ENCODE data around the gene CLMN.
"Not testable (repeated sequence)": the region's sequence is repeated elsewhere in the genome, so short reads cannot be mapped to it uniquely, and the experiment has no call there.

CLMN gene

GRCh38 chr14:95185033-95185766 lies 134.5 kb downstream of the CLMN start:
- Histone ChIP-seq H3K4me3 (ENCODE audit: low read depth, low read length) (no peak overlapping the region), H3K4me1 (ENCODE audit: control insufficient read depth, insufficient read depth, low read length) (no peaks in the 10 kb centered on the region), H3K36me3 (ENCODE audit: control insufficient read depth, insufficient read depth, low read length) (no peaks in the 10 kb centered on the region), H3K9me3 (ENCODE audit: control insufficient read depth, insufficient read depth, low read length) (no peaks in the 10 kb centered on the region), H3K27me3 (ENCODE audit: control insufficient read depth, insufficient read depth, low read length) (no peaks in the 10 kb centered on the region), H3K9ac (ENCODE audit: low read depth, low read length) (no peak overlapping the region)

GRCh38 chr14:95184413-95184790 lies 135.3 kb downstream of the CLMN start:
- no peaks in the 10 kb centered on the region for H3K4me1 ChIP-seq (ENCODE audit: control insufficient read depth, insufficient read depth, low read length)
- no peaks in the 10 kb centered on the region for H3K27me3 ChIP-seq (ENCODE audit: control insufficient read depth, insufficient read depth, low read length)
- no peak overlapping the region for H3K4me3 ChIP-seq (ENCODE audit: low read depth, low read length)
- H3K9me3 ChIP-seq (ENCODE audit: control insufficient read depth, insufficient read depth, low read length) = no peaks in the 10 kb centered on the region
- no peak overlapping the region for H3K9ac ChIP-seq (ENCODE audit: low read depth, low read length)
- H3K36me3 ChIP-seq (ENCODE audit: control insufficient read depth, insufficient read depth, low read length) = no peaks in the 10 kb centered on the region

GRCh38 chr14:95183532-95184412 lies 135.9 kb downstream of the CLMN start:
- Histone ChIP-seq H3K4me1 (ENCODE audit: control insufficient read depth, insufficient read depth, low read length) (no peaks in the 10 kb centered on the region), H3K9me3 (ENCODE audit: control insufficient read depth, insufficient read depth, low read length) (no peaks in the 10 kb centered on the region), H3K9ac (ENCODE audit: low read depth, low read length) (no peak overlapping the region), H3K4me3 (ENCODE audit: low read depth, low read length) (no peak overlapping the region), H3K27me3 (ENCODE audit: control insufficient read depth, insufficient read depth, low read length) (no peaks in the 10 kb centered on the region), H3K36me3 (ENCODE audit: control insufficient read depth, insufficient read depth, low read length) (no peaks in the 10 kb centered on the region)

- Histone ChIP-seq H3K4me1 (ENCODE audit: control insufficient read depth, insufficient read depth, low read length) (no peaks in the 10 kb centered on the region), H3K9me3 (ENCODE audit: control insufficient read depth, insufficient read depth, low read length) (no peaks in the 10 kb centered on the region), H3K9ac (ENCODE audit: low read depth, low read length) (no peak overlapping the region), H3K4me3 (ENCODE audit: low read depth, low read length) (no peak overlapping the region), H3K36me3 (ENCODE audit: control insufficient read depth, insufficient read depth, low read length) (no peaks in the 10 kb centered on the region), H3K27me3 (ENCODE audit: control insufficient read depth, insufficient read depth, low read length) (no peaks in the 10 kb centered on the region)
Measured at GRCh38 chr14:95183082-95183481, 136.6 kb downstream of the CLMN start.

GRCh38 chr14:95182379-95182778 lies 137.3 kb downstream of the CLMN start:
- Histone ChIP-seq H3K27me3 (ENCODE audit: control insufficient read depth, insufficient read depth, low read length) (no peaks in the 10 kb centered on the region), H3K9ac (ENCODE audit: low read depth, low read length) (no peak overlapping the region), H3K9me3 (ENCODE audit: control insufficient read depth, insufficient read depth, low read length) (no peaks in the 10 kb centered on the region), H3K4me1 (ENCODE audit: control insufficient read depth, insufficient read depth, low read length) (no peaks in the 10 kb centered on the region), H3K36me3 (ENCODE audit: control insufficient read depth, insufficient read depth, low read length) (no peaks in the 10 kb centered on the region), H3K4me3 (ENCODE audit: low read depth, low read length) (no peak overlapping the region)

GRCh38 chr14:95180966-95181741 lies 138.6 kb downstream of the CLMN start:
- H3K36me3 ChIP-seq (ENCODE audit: control insufficient read depth, insufficient read depth, low read length) = no peaks in the 10 kb centered on the region
- no peak overlapping the region for H3K4me3 ChIP-seq (ENCODE audit: low read depth, low read length)
- no peak overlapping the region for H3K9ac ChIP-seq (ENCODE audit: low read depth, low read length)
- no peaks in the 10 kb centered on the region for H3K27me3 ChIP-seq (ENCODE audit: control insufficient read depth, insufficient read depth, low read length)
- no peaks in the 10 kb centered on the region for H3K9me3 ChIP-seq (ENCODE audit: control insufficient read depth, insufficient read depth, low read length)
- no peaks in the 10 kb centered on the region for H3K4me1 ChIP-seq (ENCODE audit: control insufficient read depth, insufficient read depth, low read length)

GRCh38 chr14:95175670-95176069 lies 144.0 kb downstream of the CLMN start:
- not testable (repeated sequence) for H3K9ac ChIP-seq (ENCODE audit: low read depth, low read length); H3K36me3 ChIP-seq (ENCODE audit: control insufficient read depth, insufficient read depth, low read length); H3K9me3 ChIP-seq (ENCODE audit: control insufficient read depth, insufficient read depth, low read length); H3K27me3 ChIP-seq (ENCODE audit: control insufficient read depth, insufficient read depth, low read length); H3K4me1 ChIP-seq (ENCODE audit: control insufficient read depth, insufficient read depth, low read length); H3K4me3 ChIP-seq (ENCODE audit: low read depth, low read length)

GRCh38 chr14:95174184-95174792 lies 145.4 kb downstream of the CLMN start:
- Histone ChIP-seq H3K27me3 (ENCODE audit: control insufficient read depth, insufficient read depth, low read length) (no peaks in the 10 kb centered on the region), H3K9ac (ENCODE audit: low read depth, low read length) (no peak overlapping the region), H3K9me3 (ENCODE audit: control insufficient read depth, insufficient read depth, low read length) (no peaks in the 10 kb centered on the region), H3K4me3 (ENCODE audit: low read depth, low read length) (no peak overlapping the region), H3K36me3 (ENCODE audit: control insufficient read depth, insufficient read depth, low read length) (no peaks in the 10 kb centered on the region), H3K4me1 (ENCODE audit: control insufficient read depth, insufficient read depth, low read length) (no peaks in the 10 kb centered on the region)

- no peaks in the 10 kb centered on the region for H3K4me1 ChIP-seq (ENCODE audit: control insufficient read depth, insufficient read depth, low read length)
- H3K27me3 ChIP-seq (ENCODE audit: control insufficient read depth, insufficient read depth, low read length) = no peaks in the 10 kb centered on the region
- H3K4me3 ChIP-seq (ENCODE audit: low read depth, low read length) = no peak overlapping the region
- H3K36me3 ChIP-seq (ENCODE audit: control insufficient read depth, insufficient read depth, low read length) = no peaks in the 10 kb centered on the region
- H3K9ac ChIP-seq (ENCODE audit: low read depth, low read length) = no peak overlapping the region
- H3K9me3 ChIP-seq (ENCODE audit: control insufficient read depth, insufficient read depth, low read length) = no peaks in the 10 kb centered on the region
Measured at GRCh38 chr14:95173518-95173917, 146.2 kb downstream of the CLMN start.

GRCh38 chr14:95167177-95167576 lies 152.5 kb downstream of the CLMN start:
- H3K4me1 ChIP-seq (ENCODE audit: control insufficient read depth, insufficient read depth, low read length) = peaks cover 3% of the 10 kb centered on the region
- no peaks in the 10 kb centered on the region for H3K36me3 ChIP-seq (ENCODE audit: control insufficient read depth, insufficient read depth, low read length)
- H3K9ac ChIP-seq (ENCODE audit: low read depth, low read length) = no peak overlapping the region
- no peaks in the 10 kb centered on the region for H3K9me3 ChIP-seq (ENCODE audit: control insufficient read depth, insufficient read depth, low read length)
- H3K27me3 ChIP-seq (ENCODE audit: control insufficient read depth, insufficient read depth, low read length) = no peaks in the 10 kb centered on the region
- no peak overlapping the region for H3K4me3 ChIP-seq (ENCODE audit: low read depth, low read length)

GRCh38 chr14:95165517-95165916 lies 154.2 kb downstream of the CLMN start:
- no peaks in the 10 kb centered on the region for H3K36me3 ChIP-seq (ENCODE audit: control insufficient read depth, insufficient read depth, low read length)
- H3K27me3 ChIP-seq (ENCODE audit: control insufficient read depth, insufficient read depth, low read length) = no peaks in the 10 kb centered on the region
- no peaks in the 10 kb centered on the region for H3K9me3 ChIP-seq (ENCODE audit: control insufficient read depth, insufficient read depth, low read length)
- H3K4me3 ChIP-seq (ENCODE audit: low read depth, low read length) = no peak overlapping the region
- H3K9ac ChIP-seq (ENCODE audit: low read depth, low read length) = no peak overlapping the region
- peaks cover 3% of the 10 kb centered on the region for H3K4me1 ChIP-seq (ENCODE audit: control insufficient read depth, insufficient read depth, low read length)

Measured in iPS-15b (cell line).